DMS153 treated with DMSO at 0.1 percent for 48 hours (cell line): ENCODE measurements around the gene SMARCC1.

ENCODE experiments used
- DNase-seq: peaks from one replicate; lab custom pipeline; 2025; ENCODE audit not compliant: unreplicated experiment; lab: John Stamatoyannopoulos, UW

The SMARCC1 gene

GRCh38 chr3:47590216-47590615 is 191.5 kb downstream of the SMARCC1 start:
- DNase-seq: no peak

- no peak for DNase-seq
These were observed 193.1 kb downstream of the SMARCC1 start for GRCh38 chr3:47588587-47588986.

DNA sequence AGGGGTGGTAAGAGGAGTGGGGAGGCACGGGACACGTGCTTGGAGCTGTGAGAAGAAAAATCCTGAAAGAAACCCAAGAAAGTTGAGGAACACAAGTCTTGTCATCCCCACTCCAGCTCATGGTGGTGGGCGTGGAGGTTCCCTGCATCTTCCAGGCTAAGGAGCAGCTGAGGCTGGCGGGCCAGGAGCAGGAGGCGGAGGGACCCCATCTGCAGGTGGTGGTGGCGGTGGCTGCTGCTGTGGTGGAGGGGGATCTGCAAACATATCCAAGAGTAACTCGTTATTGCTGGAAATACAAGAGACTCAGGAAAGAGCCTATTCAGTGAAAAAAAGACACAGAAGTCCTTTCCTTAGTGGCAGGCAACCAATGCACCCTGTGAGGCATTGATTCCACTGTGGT is 193.6 kb downstream of the SMARCC1 start:
- no peak for DNase-seq

GRCh38 chr3:47586746-47587145 is 194.9 kb downstream of the SMARCC1 start:
- DNase-seq: no peak

- no peak for DNase-seq
These were observed 198.2 kb downstream of the SMARCC1 start for GRCh38 chr3:47583320-47584075.

GRCh38 chr3:47581835-47582234 is 199.9 kb downstream of the SMARCC1 start:
- no peak for DNase-seq

DNA sequence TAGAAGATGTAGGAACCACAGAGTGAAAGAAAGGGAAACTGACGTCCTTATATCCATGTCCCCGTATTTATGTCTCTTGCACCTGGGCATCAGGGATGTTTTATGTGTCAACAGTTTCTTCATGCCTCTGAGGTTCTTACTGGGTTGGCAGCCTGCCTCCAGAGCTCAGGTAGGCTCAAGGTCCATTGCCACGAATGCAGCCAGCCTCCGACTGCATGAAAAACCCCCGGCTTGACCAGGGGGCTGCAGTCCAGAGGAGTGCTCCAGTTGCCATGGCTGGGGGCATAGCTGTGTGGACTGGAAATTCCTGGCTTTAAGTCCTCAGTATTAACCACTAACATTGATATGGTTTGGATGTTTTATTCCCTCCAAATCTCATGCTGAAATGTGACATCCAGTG is 200.3 kb downstream of the SMARCC1 start:
- DNase-seq: no peak

- DNase-seq: no peak
These were observed 201.2 kb downstream of the SMARCC1 start for GRCh38 chr3:47580481-47580880.

DNA sequence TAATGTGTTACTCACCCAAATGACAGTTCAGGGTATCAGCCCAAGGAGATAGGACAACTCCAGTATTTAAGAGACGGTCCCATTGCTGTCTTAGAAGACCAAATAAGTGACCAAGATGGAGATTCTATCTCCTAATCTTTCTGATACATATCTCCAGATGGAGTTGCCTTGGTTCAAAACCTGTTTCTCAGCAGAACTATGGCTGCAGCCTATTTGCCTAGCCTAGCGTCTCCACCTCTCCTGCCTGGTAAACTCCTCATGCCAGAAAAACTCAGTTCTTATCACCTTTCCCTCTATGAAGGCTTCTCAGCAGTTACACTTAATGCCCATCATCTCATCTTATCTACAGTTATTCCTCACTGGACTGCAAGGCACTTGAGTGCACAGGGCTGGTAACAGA is 201.8 kb downstream of the SMARCC1 start:
- DNase-seq: no peak

GRCh38 chr3:47578691-47579632 is 202.7 kb downstream of the SMARCC1 start, which contains the start of gene CSPG5:
Gene CSPG5, minus strand, starts transcription at chr3:47578865. Its CDS starts 172 bp downstream, at chr3:47578693.
- DNase-seq: no peak

DNA sequence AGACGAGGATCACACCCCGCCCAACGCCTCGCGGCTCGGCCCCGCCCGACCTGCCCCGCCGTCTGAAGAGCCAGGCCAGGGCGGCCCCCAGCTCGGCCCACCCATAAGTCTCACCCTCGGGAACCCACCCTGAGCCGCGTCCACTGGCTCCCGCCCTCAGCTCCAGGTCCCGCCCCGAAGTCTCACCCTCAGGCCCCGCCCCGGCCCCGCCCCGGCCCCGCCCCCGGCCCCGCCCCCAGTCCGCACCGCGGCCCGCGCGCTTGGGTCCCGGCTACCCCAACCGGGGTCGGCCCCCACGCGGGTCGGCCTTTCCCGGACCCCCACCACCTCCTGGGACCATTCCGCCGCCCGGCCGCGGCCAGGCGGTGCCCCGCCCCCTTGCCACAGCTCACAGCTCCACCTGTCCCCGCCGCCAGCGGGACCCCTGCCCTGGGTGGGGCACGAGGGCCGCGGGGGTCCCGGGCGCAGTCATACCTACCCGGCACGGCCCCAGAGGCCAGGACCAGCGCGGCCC is 203.5 kb downstream of the SMARCC1 start:
- no peak for DNase-seq

DNA sequence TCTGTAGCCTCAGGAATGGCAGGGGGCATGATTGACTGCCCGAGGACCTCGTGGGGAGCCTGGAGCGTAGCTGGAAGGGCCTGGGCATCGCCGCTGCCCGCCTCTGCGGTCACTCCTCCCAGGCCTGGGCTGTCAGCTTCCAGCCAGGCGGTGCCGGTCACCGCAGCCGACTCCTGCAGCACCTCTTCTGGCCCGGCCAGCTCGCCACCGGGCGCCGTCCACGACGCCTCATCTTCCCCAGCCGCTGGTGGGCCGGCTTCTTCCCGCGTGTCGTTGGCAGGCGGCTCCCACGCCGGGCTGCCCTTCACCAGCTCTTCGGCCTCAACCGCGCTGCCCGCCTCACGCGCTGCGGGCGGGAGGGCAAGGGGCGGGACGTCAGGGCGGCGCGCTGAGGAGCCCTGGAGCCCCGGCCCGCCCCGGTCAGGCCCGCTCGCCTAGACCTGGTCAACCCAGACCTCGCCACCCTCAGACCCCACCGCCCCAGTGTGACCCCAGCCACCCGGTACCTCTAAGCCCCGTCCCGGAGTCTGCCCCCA is 204.0 kb downstream of the SMARCC1 start:
- no peak for DNase-seq

GRCh38 chr3:47573190-47574172 is 208.2 kb downstream of the SMARCC1 start:
- DNase-seq: no peak

- DNase-seq: no peak
These were observed 210.1 kb downstream of the SMARCC1 start for GRCh38 chr3:47571391-47572175.

- no peak for DNase-seq
These were observed 212.8 kb downstream of the SMARCC1 start for GRCh38 chr3:47568901-47569300.

GRCh38 chr3:47567149-47567548 is 214.5 kb downstream of the SMARCC1 start:
- no peak for DNase-seq

GRCh38 chr3:47566667-47567066 is 215.0 kb downstream of the SMARCC1 start:
- no peak for DNase-seq

- DNase-seq: no peak
These were observed 215.8 kb downstream of the SMARCC1 start for GRCh38 chr3:47565734-47566550.

- DNase-seq: no peak
These were observed 225.3 kb downstream of the SMARCC1 start for GRCh38 chr3:47556351-47556750.
